ENCODE results near the gene KIF5C.

The KIF5C gene

GRCh38 chr2:149027590-149028250 lies 152.7 kb downstream of the KIF5C start:
- Histone ChIP-seq H3K4me3 (replicated peaks; ENCODE audit: insufficient read depth, low read length) (no peak overlapping the region), H3K27me3 (ENCODE audit: insufficient read depth, poor library complexity, severe bottlenecking) (peaks cover 27% of the 10 kb centered on the region), H3K27ac (replicated peaks) (no peak overlapping the region)
- DNase-seq (ENCODE audit: low read depth in 1 of 2, low spot score in 1 of 2), result no peak
- TF ChIP-seq GABPA (IDR thresholded peaks at IDR 0.05; ENCODE audit: low read depth), result no peak
- no peak for TF ChIP-seq SPI1 (IDR thresholded peaks at IDR 0.05; ENCODE audit: borderline replicate concordance, low read depth)
- TF ChIP-seq REST (IDR thresholded peaks at IDR 0.05; ENCODE audit: insufficient replicate concordance, low read depth), result no peak
- TF ChIP-seq POLR2AphosphoS5 (IDR thresholded peaks at IDR 0.05; ENCODE audit: low read depth), result no peak
- TF ChIP-seq CTCF (IDR thresholded peaks at IDR 0.05; ENCODE audit: insufficient read depth, low read length), result no peak

- Histone ChIP-seq H3K27ac (replicated peaks) (no peak overlapping the region), H3K27me3 (ENCODE audit: insufficient read depth, poor library complexity, severe bottlenecking) (peaks cover 25% of the 10 kb centered on the region), H3K4me3 (replicated peaks; ENCODE audit: insufficient read depth, low read length) (no peak overlapping the region)
- no peak for DNase-seq (ENCODE audit: low read depth in 1 of 2, low spot score in 1 of 2)
- TF ChIP-seq REST (IDR thresholded peaks at IDR 0.05; ENCODE audit: insufficient replicate concordance, low read depth) (no peak), GABPA (IDR thresholded peaks at IDR 0.05; ENCODE audit: low read depth) (no peak), POLR2AphosphoS5 (IDR thresholded peaks at IDR 0.05; ENCODE audit: low read depth) (no peak), SPI1 (IDR thresholded peaks at IDR 0.05; ENCODE audit: borderline replicate concordance, low read depth) (no peak), CTCF (IDR thresholded peaks at IDR 0.05; ENCODE audit: insufficient read depth, low read length) (no peak)
Measured at GRCh38 chr2:149028377-149028776, 153.3 kb downstream of the KIF5C start.

DNA sequence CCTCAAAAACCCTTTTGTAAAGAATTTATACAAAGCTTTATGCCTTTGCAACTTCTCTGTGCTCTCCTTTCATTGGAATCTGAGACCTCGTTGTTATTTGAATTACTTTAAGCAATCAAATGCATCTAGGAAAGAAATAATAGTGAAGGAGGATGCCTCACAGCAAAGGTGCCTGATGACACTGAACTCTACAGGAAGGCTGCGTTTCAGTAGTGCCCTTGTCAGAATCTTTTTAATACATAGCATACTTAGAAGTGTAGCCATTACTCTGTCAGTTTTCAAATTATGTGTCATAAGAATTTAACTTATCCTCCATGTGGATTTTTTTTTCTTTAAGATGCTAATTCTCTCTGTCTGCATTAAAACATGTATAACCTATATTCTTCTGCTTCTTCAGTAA lies 153.9 kb downstream of the KIF5C start:
- DNase-seq (ENCODE audit: low read depth in 1 of 2, low spot score in 1 of 2), result no peak
- Histone ChIP-seq H3K27ac (replicated peaks) (no peak overlapping the region), H3K4me3 (replicated peaks; ENCODE audit: insufficient read depth, low read length) (no peak overlapping the region), H3K27me3 (ENCODE audit: insufficient read depth, poor library complexity, severe bottlenecking) (peaks cover 22% of the 10 kb centered on the region)
- TF ChIP-seq GABPA (IDR thresholded peaks at IDR 0.05; ENCODE audit: low read depth), result no peak
- no peak for TF ChIP-seq SPI1 (IDR thresholded peaks at IDR 0.05; ENCODE audit: borderline replicate concordance, low read depth)
- no peak for TF ChIP-seq CTCF (IDR thresholded peaks at IDR 0.05; ENCODE audit: insufficient read depth, low read length)
- no peak for TF ChIP-seq REST (IDR thresholded peaks at IDR 0.05; ENCODE audit: insufficient replicate concordance, low read depth)
- no peak for TF ChIP-seq POLR2AphosphoS5 (IDR thresholded peaks at IDR 0.05; ENCODE audit: low read depth)
